ENCODE measurements around the gene TTC27.
A peak's percentile ranks its signal among the peaks of the same experiment; 100 is the strongest.
"Not testable (repeated sequence)": the region's sequence is repeated elsewhere in the genome, so short reads cannot be mapped to it uniquely, and the experiment has no call there.

Gene TTC27

DNA sequence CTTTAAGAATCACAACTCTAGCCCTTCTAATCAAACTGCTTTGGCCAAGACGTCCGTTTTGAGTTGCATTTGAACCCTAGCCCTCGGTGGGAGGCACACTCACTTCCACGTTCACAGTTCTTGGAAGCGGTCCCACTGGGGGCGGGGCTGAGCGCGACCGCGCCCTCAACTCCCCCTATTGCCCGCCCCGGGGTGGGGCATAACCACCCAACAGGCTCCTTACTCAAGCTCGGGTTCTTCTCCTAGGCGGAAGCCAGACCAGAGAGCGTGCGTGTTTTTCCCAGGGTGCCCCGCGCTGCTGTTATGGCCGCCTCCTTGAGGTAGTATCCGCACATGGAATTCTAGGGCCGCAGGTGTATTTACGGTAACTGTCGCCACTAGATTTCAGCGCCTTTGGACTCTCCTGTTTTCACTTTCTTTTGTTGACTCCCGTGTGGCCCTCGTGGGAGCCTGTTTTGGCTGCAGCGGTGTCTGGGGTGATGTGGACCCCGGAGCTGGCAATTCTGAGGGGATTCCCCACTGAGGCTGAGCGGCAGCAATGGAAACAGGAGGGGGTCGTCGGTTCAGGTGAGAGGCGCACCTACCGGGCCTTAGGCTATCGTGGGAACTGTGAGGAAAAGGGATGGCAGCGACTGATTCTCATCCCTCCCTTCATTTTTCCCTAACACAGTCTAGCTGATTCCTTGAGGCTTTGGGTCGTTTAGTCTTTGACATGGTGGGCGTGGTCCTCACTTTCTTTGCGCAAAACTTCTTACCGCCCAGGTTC lies at the start of gene TTC27:
TTC27 (plus strand) TSS at position 237 of the 766 bp plus-strand sequence; CDS start at position 480, 243 bp downstream.
- DNase-seq, result peak; percentile 94

DNA sequence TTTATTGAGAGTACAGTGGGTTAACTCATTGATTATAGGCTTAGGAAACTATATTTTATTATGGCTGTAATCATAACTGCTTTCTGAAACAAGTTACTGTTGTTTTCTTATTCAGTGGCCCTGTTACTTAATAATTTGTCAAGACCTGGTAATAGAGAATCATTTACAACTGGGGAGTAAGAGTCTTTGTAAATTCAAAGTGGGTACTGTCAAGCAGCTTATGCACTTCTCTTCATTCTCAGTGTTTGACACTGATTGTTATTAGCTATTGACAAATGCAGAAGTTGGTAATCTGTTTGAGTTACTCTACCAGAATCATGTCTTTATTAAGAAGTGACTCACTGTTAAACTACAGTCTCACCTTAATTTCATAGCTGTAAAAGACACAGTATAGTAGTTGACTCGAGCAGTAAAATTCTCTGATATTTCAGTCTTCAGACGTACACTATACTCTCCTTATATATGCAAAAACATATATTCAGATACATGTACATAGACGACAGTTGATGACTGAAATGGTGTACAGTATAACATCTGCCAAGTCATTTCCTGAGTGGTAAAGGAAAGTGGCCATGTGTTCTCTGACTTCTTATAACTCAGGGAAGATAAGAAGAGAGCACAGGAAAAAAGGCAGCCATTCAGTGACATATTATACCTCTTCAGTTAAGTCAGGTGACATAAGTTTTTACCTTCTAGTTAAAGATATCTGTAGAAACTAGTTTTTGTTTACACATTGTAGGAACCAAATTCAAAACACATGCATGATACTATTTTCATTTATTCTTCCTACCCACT lies 36.0 kb upstream of the TTC27 start:
- no peak for DNase-seq

DNA sequence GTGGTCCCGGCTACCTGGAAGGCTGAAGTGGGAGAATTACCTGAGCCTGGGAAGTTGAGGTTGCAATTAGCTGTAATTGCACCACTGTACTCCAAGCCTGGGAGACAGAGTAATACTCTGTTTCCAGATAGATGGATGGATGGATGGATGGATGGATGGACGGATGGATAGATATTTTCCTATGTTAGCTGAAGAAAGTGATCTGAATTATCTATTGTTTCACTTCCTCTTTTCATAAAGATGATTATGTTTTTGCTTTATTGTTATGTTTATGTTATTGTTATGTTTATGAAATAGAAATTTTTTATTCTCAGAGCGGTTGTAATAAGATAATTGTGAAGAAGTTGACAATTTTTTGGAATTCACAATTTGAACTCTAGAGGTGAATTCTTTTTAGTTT lies 33.3 kb upstream of the TTC27 start:
- DNase-seq, result no peak

DNA sequence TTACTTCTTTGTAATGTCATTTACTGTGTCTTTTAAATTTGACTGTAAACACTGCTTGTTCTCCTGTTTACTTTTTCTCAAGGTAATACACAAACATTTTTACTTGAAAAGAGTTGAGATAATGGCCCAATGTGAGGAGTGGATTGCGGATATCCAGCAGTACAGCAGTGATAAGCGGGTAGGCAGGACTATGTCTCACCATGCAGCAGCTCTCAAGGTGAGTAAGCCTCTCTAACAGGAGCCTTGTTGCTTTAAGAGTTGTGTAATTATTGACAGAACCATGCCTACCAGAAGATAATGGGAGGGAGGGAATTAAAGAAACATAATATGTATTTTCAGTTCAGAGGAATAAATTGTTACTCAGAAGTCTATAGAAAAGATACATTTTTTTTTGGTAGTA lies 16.5 kb upstream of the TTC27 start:
- no peak for DNase-seq

DNA sequence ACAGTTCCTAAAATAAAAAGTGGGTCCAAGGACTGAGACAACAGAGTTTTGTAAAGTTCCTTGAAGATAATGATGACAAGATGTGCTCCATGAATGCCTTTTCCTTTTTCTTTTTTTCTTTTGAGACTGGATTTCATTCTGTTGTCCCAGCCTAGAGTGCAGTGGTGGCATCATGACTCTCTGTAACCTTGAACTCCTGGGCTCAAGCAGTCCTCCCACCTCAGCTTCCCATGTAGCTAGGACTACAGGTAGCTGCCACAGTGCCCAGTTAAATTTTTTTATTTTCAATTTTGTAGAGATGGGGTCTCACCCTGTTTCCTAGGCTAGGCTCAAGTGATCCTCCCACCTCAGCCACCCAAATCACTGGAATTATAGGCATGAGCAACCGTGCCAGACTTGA lies 16.1 kb upstream of the TTC27 start:
- DNase-seq, result no peak

DNA sequence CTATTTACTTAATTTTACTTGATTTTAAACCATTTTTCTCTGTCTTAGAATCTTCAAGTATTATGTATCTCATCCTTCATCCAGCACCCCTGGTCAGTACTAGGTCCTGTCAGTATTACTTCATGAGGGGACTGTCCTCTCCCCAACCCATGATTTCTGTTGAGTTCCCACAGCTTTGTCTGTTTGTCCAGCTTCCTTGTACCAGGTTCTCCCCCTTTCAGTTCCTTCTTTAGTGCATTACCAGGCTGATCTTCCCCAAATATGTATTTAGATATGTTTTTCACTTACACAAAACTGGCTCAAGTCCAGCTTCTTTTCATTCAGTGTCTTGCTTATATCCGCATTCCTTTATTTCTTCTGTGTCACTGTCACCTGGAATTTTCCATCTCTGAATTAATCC lies 13.8 kb upstream of the TTC27 start:
- no peak for DNase-seq

DNA sequence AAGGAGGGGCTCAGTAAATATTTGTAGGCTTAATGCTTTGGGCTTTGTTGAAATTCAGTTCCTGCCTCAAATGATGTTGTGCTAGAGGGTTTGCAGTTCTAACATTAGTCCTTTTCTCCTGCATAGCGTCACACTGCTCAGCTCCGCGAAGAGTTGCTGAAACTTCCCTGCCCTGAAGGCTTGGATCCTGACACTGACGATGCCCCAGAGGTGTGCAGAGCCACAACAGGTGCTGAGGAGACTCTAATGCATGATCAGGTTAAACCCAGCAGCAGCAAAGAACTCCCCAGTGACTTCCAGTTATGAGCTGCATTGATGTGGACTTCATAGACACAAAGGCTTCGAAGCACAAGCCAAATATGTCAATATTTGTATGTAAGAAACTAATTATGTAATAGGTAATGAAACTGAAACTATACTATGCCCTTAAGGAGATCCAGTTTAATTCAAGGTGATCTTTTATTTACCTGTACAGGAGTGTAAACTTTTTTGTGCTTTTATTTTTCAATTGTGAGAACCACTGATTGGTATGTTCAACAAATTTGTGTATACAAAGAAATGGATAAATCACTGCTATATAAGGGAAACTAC lies 10.2 kb upstream of the TTC27 start:
- DNase-seq, result no peak

DNA sequence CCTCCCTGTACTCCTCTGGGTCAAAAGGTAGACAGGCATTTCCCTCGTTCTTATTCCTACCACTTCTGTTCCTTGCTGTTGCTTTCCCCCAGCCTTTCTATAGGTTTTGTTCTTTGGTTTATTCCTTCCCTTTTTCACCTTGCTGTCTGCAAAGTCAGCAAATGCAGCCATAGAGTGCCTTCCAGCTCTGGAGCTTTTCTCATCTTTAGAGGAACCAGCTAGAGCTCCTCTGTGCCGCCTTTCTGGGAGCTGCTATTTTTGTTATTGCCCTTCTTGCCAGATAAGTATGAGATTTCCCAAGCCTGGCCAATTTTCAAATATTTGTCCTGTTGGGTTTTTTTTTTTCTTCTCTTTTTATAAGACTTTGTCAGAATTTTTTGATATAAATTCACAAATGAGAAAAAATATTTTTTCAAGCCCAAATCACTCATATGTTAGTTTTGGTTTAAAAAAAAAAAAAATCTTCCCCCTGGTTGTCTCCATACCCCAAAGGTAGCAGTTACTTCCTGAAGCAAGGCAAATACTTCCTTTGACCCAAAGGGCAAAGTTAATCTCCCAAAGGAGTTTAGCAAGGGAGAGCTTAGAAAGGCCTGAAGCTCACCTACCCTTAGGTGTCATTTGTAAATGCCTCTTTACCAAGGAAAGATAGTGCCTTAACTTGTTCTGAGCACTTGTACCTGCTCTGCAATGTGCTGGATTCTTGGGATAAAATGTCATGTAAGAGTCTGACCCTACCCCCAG lies 5.1 kb upstream of the TTC27 start:
- DNase-seq, result no peak

DNA sequence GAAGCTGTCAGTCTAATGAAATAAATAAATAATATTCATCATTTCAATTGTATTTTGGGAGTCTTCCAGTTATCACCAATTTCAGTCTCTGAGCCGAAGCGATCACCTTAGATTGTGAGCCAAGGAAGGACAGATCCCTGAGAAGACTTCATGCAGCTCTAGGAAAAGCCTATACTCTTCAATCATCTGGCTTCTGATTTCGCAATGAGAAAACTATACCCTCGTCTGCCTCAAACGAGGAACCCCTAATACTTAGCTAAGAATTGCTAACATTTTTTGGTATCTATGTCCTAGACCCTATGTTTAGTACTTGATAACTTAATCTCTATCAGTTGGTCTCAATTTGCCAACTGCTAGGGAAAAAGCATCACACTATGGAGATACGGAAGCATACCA lies 4.5 kb upstream of the TTC27 start:
- no peak for DNase-seq

DNA sequence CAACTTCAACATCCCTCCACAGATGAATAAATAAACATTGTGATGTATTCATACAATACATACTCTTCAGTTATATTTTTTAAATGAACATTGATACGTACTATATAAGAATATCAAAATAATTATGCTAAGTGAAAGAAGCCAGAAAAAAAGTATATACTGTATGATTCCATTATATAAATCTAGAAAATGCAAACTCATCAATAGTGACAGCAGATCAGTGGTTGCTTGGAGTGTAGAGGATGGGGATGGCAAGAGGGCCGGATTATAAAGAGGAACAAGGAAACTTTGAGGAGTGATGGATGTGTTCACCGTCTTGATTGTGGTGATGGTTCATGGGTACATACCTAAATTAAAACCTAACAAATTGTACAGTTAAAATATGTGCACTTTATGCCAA lies 3.0 kb upstream of the TTC27 start:
- no peak for DNase-seq

DNA sequence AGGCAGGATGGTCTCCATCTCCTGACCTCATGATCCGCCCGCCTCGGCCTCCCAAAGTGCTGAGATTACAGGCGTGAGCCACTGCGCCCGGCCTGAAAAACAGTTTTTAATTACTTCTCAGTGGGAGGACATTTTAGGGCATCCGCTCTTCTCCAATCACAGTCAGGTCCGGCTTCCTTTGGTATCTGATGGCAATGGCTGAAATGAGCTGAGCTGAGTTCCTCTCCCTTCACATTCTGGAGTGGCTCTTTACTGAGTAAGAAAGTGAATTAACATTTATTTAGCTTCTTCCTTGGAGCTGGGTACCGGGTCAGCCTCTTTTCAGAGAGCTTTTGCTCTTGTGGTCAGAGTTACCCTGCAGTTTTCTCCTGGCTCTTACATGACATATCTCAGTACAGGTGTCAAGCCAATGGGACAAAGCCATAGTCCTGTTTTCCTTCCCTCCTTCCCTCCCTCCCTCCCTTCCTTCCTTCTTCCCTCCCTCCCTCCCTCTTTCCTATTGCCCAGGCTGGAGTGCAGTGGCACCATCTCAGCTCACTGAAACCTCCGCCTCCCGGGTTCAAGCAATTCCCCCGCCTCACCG lies 1.1 kb upstream of the TTC27 start:
- DNase-seq, result peak; percentile 18

DNA sequence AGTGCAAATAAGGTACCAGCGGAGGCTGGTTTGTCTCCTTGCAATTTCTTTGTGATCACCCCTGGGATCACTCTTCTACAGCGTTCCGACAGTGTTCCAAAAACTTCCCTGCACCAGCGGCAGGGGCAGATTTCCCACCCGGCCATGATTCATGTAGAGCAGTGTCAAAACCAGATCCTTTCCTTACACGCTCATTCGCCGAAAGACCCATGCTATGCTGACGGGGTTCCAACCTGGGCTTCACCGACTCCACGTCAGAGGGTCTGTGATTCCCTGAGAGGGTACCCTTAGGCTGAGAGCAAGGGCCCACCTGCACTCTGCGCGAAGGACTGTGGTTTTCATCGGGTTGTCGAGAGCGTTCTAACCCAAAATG lies 423 bp upstream of the TTC27 start:
- DNase-seq, result peak; percentile 87

DNA sequence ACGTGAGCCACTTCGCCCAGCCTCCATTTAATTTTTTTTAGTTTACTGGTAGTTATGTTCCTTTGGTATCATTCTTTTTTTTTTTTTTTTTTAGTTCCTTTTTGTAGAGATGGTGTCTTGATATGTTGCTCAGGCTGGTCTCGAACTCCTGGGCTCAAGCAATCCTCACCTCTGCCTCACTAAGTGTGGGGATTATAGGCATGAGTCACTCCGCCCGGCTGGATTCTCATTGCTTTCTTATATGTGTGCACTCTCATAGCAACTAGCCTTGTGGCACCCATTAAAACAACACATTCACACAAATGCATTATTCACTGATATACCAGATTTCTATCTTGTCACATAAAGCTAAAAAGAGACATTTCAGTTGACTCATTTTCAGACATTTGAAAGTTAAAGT lies 4.2 kb downstream of the TTC27 start:
- DNase-seq, result no peak

DNA sequence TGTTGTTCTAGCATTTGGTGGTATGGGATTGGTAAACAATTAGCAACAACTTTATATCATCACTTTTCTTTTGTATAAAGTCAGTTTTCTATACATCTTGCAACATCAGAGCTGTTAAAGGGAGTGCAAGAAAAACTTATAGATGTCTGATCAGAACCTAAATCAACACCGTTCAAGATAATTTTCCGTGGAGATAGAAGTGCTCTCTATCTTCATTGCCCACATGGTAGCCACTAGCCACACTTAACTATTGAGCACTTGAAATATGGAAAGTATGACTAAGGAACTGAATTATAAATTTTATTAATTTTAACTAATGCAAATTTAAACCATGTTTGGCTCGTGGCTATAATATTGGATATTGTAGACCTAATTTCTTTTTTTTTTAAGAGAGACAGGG lies 5.2 kb downstream of the TTC27 start:
- no peak for DNase-seq

DNA sequence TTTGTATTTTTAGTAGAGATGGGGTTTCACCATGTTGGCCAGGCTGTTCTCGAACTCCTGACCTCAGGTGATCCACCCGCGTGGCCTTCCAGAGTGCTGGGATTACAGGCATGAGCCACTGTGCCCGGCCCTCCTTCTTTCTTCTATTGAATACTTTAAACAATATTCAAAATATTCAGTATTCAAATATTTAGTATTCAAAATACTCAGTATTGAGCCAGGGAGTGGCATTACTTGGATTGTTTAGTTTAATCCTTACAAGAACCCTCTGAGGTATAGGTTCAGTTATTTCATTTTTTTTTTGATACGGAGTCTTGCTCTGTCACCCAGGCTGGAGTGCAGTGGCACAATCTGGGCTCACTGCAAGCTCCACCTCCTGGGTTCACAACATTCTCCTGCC lies 10.7 kb downstream of the TTC27 start:
- not testable (repeated sequence) for DNase-seq

DNA sequence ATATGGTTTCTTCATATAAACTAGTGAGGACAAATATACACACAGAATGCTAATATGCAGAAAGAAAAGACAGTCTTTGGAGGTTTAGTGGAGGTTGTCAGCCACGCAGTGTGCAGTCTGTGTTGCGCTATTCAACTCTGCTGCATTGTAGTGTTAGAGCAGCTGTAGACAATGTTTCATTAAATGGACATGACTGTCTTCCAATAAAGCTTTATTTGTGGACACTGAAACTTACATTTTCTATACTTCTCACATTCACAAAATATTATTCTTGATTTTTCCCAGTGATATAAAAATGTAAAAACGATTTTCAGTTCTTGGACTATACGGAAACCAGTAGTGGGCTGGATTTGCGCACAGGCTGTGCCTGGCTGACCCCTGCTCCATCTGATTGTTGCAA lies 13.3 kb downstream of the TTC27 start:
- no peak for DNase-seq

DNA sequence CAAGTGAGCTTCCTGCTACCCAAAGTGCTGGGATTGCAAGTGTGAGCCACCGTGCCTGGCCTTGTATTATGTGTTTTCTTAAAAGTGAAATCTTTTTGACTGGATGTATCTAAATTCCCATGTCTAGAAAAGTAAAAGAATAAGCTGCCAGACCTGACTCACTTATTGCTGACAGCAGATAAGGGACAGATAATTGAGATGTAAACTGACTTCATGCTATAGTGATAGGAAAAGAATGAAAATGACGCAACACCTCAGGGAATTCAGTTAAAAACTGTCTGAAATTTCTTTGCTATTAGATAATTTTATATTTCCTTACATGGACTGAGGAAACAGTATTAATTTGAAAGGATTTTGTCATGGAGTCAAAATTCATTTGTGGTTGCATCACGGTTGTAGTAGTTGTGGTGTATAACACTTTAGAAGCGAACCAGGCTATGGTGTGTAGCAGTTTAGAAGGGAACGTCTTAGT lies 19.4 kb downstream of the TTC27 start:
- no peak for DNase-seq

DNA sequence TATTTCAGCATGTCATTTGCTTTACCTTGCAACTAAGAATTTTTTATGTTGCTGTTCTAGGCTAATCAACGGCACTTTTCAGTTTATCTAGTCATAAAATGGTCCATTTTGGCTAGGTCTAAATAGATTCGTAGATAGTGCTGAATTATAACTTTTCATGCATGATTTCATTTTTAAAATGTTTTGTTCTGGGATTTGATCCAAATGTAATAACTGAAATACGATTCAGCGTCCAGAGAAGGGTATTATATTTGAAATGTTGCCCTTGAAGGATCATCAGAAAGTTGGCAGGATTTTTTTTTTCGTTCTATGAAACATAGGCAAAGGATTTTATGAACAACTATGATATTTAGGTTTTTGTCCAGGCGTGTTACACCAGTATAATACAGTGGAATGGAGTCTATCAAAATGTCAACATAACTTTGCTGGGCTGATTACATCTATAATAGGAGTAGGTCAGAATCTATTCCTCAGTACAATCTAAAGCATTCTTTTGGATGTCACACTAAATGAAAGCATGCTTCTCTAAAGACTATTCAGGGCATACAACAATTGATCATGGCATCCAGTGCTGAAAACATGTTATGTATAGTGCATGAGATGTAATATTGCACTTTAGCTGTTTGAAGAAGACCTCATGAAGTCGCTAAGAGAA lies 24.8 kb downstream of the TTC27 start:
- no peak for DNase-seq

DNA sequence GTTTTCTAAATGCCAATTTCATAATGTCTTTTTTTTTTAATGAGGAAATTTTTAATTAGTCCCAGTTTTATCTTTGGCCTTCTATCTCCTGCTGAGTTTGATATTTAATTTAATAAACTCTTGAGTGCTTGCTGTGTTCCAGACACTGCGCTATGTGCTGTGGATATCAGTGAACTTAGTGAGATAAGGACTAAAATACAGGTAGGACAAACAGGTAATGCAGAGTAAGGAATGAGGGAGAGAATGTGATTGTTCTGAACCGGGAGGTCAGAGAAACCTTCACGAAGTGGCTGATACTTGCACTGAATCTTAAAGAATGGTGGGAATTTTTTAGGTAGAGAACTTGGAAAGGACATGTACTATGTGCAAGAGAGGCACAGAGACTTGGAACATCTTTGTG lies 28.2 kb downstream of the TTC27 start:
- no peak for DNase-seq

DNA sequence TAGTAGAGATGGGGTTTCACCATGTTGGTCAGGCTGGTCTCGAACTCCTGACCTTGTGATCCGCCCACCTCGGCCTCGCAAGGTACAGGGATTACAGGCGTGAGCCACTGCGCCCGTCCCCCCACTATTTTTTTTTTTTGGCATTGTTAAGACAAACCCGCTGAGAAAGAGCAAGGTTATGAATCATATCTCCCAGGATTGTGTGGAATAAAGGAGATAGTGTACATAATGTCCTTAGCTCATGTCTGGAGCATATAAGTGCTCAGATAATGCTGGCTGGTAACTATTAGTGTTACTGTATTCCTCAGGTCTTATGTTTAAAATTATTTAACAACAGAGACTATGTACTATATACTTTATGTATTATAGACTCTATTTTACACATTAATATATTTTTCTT lies 36.0 kb downstream of the TTC27 start:
- no peak for DNase-seq

DNA sequence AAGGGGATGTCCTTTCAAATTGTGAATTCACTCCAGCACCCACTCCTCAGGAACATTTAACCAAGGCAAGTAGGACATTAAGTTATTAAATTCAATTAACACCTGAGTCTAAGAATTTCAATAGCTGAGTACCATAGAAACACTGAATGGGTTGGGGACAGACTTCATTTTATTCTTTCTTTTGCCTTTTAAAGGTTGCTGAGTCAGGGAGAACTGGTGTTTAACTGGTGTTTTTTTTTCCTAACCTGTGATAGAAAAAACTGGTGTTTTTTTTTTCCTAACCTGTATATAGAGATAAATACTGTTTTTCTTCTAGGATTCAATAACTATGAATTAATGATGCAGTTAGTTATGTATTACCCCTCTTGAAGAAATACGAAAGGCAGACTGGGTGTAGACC lies 38.9 kb downstream of the TTC27 start:
- no peak for DNase-seq

DNA sequence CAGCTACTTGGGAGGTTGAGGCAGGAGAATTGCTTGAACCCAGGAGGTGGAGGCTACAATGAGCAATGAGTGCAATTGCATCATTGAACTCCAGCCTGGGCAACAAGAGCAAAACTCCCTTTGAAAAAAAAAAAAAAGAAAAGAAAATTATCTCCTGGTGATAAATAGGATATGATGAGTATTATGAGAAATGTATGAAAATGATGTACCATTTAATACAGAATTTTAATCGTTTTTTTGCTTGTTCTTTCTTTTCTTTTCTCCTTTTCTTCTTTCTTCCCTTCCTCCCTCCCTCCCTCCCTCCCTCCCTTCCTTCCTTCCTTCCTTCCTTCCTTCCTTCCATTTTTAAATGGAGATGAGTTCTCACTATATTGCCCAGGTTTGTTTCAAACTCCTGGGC lies 40.4 kb downstream of the TTC27 start:
- DNase-seq, result no peak

Data from NCI-H2227 treated with DMSO at 0.1 percent for 48 hours (cell line).